Measurements from ENCODE around the gene CABYR.

DNA sequence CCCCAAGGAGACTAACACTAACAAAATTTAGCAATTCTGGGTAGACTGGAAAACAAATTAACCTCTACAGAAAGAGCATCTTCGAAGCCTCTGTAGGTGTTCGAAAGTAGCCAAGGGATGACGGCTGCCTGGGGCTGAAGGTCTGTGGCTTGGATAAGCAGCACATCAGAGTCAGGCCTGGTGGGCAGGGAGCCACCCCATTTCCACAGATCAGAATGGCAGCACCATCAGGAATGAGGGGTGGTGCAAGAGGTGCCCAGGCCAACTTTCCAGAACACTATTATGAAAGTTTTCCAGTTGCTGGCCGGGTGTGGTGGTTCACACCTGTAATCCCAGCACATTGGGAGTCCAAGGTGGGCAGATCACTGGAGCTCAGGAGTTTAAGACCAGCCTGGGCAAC, 57.9 kb downstream of the CABYR start:
- no peak for TF ChIP-seq EP300 (IDR thresholded peaks at IDR 0.05)
- TF ChIP-seq, protein P1, sequence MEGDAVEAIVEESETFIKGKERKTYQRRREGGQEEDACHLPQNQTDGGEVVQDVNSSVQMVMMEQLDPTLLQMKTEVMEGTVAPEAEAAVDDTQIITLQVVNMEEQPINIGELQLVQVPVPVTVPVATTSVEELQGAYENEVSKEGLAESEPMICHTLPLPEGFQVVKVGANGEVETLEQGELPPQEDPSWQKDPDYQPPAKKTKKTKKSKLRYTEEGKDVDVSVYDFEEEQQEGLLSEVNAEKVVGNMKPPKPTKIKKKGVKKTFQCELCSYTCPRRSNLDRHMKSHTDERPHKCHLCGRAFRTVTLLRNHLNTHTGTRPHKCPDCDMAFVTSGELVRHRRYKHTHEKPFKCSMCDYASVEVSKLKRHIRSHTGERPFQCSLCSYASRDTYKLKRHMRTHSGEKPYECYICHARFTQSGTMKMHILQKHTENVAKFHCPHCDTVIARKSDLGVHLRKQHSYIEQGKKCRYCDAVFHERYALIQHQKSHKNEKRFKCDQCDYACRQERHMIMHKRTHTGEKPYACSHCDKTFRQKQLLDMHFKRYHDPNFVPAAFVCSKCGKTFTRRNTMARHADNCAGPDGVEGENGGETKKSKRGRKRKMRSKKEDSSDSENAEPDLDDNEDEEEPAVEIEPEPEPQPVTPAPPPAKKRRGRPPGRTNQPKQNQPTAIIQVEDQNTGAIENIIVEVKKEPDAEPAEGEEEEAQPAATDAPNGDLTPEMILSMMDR (IDR thresholded peaks at IDR 0.05), result no peak
- TF ChIP-seq POLR2A (IDR thresholded peaks at IDR 0.05), result no peak
